Measurements from ENCODE around the gene RNF11.

The RNF11 gene

DNA sequence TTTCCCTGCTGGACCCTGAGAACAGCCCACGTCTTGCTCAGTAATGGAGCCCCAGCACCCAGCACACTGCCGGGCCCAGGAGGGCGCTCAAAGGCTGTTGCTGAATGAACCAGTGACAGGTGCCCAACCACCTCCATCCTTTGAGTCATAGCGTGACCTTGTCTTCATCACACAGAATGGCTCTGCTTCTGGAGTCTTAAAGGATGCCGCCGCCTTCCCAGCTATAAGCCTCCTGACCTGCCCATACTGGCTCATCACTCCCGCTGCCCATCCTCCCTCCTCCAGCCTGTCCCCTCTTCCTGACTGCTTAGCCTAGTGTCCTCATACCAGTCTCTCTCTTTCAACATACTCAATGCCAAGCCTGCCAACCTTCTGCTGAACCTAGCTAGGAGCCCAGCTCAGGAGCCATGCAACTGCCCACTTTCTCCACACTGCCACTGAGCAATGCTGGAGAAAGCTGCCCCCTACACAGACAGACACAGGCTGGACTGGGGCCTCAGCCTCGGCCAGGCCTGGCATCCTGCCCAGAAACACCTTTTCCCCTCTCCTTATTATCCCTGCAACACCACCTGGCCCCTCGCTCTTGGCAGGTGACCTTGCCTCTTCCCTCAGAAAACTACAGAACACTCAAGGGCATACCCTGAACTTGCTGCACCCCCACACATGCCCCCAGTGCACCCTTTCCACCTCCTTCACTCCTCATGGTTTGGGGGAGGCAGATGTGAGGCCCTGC is 80.2 kb downstream of the RNF11 start:
- TF ChIP-seq POLR2AphosphoS5 (IDR thresholded peaks at IDR 0.05; ENCODE audit: low read depth, low read length) (no peak), TAF1 (IDR thresholded peaks at IDR 0.05; ENCODE audit: borderline replicate concordance, insufficient read depth, low read length) (no peak), SIN3A (IDR thresholded peaks at IDR 0.05; ENCODE audit: borderline replicate concordance, insufficient read depth, low read length) (no peak), FOXP2 (optimal IDR thresholded peaks at IDR 0.05; ENCODE audit: borderline replicate concordance, extremely low read depth, extremely low read length, insufficient read depth) (no peak)
- TF ChIP-seq, protein P1, sequence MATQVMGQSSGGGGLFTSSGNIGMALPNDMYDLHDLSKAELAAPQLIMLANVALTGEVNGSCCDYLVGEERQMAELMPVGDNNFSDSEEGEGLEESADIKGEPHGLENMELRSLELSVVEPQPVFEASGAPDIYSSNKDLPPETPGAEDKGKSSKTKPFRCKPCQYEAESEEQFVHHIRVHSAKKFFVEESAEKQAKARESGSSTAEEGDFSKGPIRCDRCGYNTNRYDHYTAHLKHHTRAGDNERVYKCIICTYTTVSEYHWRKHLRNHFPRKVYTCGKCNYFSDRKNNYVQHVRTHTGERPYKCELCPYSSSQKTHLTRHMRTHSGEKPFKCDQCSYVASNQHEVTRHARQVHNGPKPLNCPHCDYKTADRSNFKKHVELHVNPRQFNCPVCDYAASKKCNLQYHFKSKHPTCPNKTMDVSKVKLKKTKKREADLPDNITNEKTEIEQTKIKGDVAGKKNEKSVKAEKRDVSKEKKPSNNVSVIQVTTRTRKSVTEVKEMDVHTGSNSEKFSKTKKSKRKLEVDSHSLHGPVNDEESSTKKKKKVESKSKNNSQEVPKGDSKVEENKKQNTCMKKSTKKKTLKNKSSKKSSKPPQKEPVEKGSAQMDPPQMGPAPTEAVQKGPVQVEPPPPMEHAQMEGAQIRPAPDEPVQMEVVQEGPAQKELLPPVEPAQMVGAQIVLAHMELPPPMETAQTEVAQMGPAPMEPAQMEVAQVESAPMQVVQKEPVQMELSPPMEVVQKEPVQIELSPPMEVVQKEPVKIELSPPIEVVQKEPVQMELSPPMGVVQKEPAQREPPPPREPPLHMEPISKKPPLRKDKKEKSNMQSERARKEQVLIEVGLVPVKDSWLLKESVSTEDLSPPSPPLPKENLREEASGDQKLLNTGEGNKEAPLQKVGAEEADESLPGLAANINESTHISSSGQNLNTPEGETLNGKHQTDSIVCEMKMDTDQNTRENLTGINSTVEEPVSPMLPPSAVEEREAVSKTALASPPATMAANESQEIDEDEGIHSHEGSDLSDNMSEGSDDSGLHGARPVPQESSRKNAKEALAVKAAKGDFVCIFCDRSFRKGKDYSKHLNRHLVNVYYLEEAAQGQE (IDR thresholded peaks at IDR 0.05; ENCODE audit: insufficient read depth in 1 of 2, low read depth in 2 of 2, low read length in 2 of 2), result no peak

DNA sequence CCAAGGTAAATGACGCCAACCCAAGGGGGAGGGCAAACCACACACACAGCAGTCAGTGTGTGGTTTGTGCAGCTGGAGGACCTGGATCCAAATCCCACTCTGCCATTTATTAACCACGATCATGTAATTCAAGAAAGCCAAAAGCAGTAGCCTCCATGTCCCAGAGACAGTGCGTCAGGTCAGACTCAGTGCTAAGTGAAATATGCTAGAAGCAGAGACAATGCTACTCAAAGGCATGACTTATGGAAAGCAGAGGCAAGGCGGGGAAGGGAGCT is 80.7 kb downstream of the RNF11 start:
- TF ChIP-seq, protein P1 (IDR thresholded peaks at IDR 0.05; ENCODE audit: insufficient read depth in 1 of 2, low read depth in 2 of 2, low read length in 2 of 2), result no peak
- no peak for TF ChIP-seq TAF1 (IDR thresholded peaks at IDR 0.05; ENCODE audit: borderline replicate concordance, insufficient read depth, low read length)
- TF ChIP-seq SIN3A (IDR thresholded peaks at IDR 0.05; ENCODE audit: borderline replicate concordance, insufficient read depth, low read length), result no peak
- TF ChIP-seq POLR2AphosphoS5 (IDR thresholded peaks at IDR 0.05; ENCODE audit: low read depth, low read length), result no peak
- TF ChIP-seq FOXP2 (optimal IDR thresholded peaks at IDR 0.05; ENCODE audit: borderline replicate concordance, extremely low read depth, extremely low read length, insufficient read depth), result no peak

DNA sequence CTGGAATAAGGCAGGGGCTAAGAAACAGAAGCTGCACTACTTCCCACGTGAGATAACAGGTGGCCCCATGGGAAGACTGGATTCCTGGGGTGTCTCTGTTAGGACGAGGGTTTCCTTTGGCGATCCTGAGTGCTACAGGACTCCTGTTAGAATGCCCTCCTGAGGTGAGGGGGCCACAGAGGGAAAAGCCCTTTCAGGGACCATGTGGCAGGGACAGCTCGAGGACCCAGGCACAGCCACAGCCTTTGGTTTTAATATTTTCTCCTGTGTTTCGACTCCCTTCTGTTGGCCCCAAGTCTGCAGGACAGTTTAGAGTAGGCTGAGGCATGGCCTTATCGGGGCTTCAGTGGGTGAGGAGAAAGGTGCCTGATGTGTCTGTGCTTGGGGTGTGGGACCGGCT is 81.7 kb downstream of the RNF11 start:
- TF ChIP-seq SIN3A (IDR thresholded peaks at IDR 0.05; ENCODE audit: borderline replicate concordance, insufficient read depth, low read length) (no peak), FOXP2 (optimal IDR thresholded peaks at IDR 0.05; ENCODE audit: borderline replicate concordance, extremely low read depth, extremely low read length, insufficient read depth) (no peak), TAF1 (IDR thresholded peaks at IDR 0.05; ENCODE audit: borderline replicate concordance, insufficient read depth, low read length) (no peak), POLR2AphosphoS5 (IDR thresholded peaks at IDR 0.05; ENCODE audit: low read depth, low read length) (no peak)
- TF ChIP-seq, protein P1 (IDR thresholded peaks at IDR 0.05; ENCODE audit: insufficient read depth in 1 of 2, low read depth in 2 of 2, low read length in 2 of 2), result no peak

DNA sequence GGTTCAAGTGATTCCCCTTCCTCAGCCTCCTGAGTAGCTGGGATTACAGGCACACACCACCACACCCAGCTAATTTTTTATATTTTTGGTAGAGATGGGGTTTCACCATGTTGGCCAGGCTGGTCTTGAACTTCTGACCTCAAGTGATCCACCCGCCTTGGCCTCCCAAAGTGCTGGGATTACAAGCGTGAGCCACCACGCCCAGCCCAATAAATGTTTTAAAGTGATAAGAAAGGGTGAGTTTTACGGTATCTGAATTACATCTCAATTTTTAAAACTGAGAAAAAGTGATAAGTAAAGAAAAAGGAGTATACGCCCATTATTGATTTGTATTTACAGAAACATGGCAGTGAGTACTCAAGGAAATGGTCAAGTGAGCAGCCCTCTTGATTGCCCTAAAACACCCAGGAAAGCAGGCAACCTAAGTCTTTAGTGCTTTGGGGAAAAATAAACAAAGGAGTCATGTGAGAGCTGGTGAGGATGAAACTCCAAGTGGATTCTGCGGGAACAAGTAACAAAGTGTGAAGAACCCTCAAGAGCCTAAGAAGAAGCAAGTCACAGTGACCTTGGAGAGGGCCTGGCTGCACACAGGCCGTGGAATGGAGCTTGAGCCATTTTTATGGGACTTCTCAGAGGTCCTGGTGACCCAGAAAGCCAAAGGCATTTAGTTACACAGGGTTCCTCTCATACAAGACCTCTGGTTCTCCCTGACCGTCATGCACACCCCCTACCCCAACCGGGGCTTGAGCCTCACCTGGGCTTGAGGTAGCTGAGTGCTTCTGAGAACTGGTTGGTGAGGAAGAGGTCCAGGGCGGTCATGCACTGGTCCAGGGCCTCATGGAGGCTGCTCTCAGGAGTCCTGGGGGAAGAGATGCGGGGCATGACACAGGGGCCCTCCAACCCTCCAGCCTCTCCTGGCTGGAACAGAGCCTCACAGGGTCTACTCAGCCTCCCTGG is 85.2 kb downstream of the RNF11 start:
- TF ChIP-seq TAF1 (IDR thresholded peaks at IDR 0.05; ENCODE audit: borderline replicate concordance, insufficient read depth, low read length) (no peak), SIN3A (IDR thresholded peaks at IDR 0.05; ENCODE audit: borderline replicate concordance, insufficient read depth, low read length) (no peak), POLR2AphosphoS5 (IDR thresholded peaks at IDR 0.05; ENCODE audit: low read depth, low read length) (no peak), FOXP2 (optimal IDR thresholded peaks at IDR 0.05; ENCODE audit: borderline replicate concordance, extremely low read depth, extremely low read length, insufficient read depth) (no peak)
- TF ChIP-seq, protein P1 (IDR thresholded peaks at IDR 0.05; ENCODE audit: insufficient read depth in 1 of 2, low read depth in 2 of 2, low read length in 2 of 2), result no peak

All from PFSK-1 (cell line).